ENCODE measurements around the gene ISL1. TPM values are rescaled to one million over a fixed set of nuclear protein-coding genes. Genes with fewer than 3 reads are reported as not detected.

Gene ISL1
- total RNA-seq, 1 donor from 2014 or later, result 0.41 TPM

DNA sequence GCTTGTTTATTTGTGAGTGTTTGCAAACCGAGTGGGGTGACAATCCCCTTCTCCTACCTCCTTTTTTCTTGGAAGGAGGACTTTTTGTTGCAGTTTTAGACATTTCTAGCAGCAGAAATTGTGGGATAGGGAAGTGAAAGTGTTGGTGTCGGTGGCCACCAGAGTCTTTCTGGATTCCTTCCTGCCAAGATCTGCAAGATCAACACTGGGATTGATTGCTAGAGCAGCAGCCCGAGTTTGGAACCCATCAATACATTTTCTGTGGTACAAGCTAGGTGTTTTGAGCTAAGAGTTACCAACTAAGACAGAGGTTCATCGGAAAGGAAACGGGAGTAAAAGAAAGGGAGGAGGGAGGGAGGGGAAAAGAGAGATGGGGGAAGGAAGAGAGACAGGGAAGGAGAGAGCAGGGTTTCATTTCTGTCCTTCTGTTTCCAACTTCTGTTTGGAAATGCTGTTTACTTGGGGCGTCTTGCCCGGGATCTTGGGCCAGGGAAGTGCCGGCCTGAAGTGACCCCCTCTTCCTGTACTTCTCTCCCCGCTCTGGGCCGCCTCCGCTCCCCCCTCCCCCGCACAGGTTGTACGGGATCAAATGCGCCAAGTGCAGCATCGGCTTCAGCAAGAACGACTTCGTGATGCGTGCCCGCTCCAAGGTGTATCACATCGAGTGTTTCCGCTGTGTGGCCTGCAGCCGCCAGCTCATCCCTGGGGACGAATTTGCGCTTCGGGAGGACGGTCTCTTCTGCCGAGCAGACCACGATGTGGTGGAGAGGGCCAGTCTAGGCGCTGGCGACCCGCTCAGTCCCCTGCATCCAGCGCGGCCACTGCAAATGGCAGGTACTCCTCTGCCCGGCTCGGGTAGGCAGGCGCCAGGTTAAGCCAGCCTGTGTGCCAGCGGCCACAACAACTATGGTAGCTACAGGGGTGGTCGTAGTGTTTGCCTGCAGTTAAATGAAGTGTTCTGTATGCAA lies 4.0 kb downstream of the ISL1 start:
- peak; percentile 10 for DNase-seq

DNA sequence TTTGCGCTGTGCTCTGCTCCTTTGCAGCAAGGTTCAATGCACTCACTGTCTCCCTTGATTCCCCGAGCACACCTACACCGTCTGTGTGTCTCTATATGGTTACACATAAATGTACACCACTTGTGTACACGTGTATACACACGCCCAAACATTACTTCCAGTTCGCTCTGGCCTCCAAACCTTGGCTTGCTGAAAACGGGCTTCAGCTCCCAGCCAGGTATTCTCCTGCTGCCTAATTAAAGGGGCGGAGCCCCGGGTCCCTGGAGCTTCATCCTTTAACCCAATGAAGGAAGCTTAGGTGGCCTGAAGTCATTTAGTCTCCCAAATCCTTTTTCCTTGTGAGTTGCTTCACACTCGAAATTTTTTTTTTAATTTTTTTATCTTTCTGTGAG lies 4.6 kb downstream of the ISL1 start:
- peak; percentile 3 for DNase-seq

DNA sequence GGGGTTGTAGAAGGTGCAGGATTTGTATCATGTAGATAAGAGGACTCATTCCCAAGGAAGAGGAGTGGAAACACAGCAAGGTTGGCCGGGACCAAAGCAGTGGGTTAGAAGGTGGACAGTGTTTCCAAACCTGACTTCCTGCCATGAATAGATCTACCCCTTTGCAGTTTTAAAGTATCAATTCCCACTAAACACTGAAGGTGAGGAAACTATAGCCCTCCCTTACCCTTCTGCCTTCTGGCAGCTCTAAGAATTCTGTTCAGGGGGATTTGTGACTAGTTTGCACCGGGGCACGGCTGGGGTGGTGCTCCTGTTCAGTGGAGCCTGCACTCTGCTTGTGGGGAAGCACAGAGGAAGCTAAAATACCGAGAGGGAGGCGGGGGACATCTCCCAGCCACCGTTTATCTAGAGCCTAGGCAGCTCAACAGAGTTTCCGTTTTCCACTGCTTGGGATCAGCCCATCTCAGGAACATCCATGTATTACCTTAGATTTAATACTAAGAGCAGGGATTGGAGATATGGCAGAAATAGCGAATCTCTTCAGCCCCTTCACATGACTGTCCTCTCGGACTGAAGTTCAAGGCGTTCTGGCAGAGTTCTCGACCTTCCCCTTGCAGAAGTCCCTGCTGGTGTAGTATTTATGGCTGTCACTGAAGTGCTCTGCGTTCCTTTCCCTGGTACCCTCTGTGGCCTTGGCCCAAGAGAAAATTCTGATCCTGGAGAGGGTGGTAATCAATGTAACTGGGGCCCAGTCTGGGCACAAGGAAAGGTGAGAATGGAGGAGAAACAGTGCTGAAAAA lies 5.4 kb downstream of the ISL1 start:
- DNase-seq, result peak; percentile 5

DNA sequence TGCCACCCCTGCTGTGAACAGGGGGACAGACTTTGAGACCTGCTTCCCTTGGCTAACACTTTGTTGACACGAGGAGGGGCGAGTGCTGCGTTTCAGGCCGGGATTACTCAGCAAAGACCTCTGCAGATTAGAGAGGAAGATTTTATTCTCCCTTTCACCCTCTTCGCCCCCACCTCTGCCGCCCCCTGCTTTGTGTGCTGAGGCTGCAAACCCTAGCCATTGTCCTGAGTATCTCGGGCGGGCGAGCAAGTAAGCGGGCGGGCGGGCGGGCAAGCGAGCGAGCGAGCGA lies 6.0 kb downstream of the ISL1 start:
- DNase-seq, result no peak

DNA sequence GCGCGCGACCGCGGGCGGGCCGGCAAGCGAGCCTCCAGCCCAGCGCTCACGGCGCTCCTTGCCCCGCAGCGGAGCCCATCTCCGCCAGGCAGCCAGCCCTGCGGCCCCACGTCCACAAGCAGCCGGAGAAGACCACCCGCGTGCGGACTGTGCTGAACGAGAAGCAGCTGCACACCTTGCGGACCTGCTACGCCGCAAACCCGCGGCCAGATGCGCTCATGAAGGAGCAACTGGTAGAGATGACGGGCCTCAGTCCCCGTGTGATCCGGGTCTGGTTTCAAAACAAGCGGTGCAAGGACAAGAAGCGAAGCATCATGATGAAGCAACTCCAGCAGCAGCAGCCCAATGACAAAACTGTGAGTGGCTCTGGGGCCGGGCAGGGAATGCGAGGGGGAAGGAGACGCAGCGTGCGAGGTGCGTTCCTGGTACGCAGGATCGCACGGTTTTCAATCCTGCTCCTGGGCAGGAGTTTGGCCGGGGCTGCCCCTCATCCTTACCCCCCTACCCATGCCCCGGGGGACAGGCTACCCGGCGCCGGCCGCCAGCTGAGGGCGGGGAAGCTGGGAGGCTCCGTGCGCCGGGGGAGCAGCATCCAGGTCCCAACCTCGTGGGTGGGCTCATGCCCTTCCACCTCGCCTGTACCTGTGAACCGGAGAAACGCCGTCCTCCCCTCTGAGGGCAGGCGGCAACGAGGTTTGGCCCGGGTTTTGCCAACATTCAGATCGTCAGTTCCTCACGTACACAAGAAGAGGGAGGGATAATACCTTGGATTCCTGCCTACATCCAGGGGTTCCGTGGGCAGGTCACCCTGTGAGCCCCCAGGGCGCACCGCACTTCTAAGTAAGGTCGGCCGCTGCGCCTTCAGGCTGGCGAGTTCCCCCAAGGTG lies 6.6 kb downstream of the ISL1 start:
- peak; percentile 15 for DNase-seq

DNA sequence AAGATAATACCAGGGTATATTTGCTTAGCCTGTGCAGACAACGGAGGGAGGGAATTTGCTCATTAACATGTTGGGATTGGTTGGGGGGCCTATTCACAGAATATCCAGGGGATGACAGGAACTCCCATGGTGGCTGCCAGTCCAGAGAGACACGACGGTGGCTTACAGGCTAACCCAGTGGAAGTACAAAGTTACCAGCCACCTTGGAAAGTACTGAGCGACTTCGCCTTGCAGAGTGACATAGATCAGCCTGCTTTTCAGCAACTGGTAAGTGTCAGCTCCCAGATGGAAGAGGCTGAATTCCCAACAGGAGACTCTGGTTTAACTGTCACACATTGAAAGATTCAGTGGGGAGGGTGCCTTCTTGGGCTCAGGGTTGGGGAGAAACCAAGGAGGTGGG lies 7.9 kb downstream of the ISL1 start:
- DNase-seq, result no peak

DNA sequence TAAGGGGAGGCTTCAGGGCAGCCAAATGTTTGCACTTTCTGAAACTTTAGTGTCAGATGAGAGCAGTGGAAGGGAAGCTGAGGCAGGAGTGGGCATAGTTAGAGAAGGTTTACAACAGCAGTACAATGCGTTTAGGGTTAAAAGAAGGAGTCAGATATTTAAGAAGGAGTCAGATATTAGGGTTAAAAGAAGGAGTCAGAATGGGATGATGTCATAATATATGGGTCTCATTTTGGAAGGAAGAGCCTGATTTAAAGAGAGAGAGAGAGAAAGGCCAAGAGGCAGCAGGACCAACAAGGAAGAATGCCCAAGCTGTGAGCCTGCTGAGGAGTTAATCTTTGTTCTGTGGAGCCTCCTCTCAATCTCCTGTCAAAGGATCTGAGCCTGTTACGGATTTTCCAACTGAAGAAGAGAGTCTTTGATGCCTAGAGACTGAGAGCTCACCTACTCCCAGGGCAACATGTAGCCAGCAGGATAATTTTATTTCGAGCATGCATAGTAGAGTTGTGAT lies 9.5 kb downstream of the ISL1 start:
- no peak for DNase-seq

DNA sequence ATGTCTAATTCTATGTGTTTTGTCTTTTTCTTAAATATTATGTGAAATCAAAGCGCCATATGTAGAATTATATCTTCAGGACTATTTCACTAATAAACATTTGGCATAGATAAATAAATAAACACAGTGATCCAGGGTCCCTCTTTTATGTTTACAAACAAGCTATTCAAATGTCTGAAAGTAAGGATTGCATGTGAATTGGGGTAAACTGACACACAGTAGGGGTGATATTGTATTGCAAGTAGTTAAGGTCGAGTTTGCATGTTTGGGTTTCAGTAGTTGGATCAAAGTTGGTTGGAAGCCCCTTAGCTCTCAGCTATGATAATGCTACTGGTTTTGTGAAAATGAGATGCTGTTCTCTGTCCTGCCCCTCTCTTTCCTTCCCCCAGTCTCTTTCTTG lies 11.4 kb downstream of the ISL1 start:
- no peak for DNase-seq

DNA sequence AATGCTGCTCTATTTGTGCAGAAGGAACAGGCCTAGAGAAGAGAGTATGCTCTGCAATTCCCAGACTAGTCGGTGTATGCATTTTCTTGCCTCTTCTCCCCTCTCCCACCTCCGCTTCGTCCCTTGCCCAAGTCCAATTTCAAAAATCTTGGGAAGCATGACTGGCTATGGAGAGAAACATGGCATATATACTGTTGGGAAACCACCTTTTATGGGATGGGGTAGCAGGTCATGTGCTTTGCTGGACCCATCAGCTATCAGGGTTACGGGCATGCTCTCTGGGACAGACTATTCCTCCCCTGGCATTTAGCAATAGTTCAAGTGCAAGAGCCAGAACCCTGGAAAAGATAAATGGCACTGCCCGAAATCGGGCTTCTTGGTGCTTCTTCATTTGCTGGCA lies 12.0 kb downstream of the ISL1 start:
- no peak for DNase-seq

DNA sequence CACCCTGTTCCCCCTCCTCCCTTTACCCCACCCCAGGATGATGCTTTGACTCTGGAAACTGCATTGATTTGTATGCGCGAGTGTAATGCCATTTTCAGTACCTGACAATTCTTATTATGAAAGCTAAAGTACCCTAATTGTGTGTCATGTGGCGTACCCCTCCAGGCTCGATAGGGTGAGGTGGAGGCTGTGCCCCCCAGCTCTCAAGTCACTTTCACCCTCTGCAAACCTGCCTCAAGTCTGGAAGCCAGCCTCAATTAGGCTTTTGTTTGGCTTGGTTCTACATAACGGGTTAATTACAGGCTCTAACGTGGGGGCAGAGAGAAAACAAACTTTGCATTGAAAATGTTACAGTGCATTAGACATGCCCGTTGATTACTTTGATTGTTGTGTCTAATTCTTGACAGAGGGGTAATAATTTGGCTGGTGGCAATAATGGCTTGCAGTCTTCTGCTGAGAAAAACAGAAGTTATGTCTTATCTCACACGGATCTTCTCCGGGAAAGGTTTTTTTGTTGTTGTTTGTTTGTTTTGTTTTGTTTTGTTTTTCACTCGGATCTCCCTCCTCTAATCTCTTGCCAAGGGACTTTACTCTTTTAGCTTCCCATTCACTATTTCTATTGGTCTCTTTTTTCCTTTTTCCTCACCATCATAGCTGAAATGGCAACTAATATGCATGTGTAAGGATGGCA lies 12.6 kb downstream of the ISL1 start:
- DNase-seq, result no peak

DNA sequence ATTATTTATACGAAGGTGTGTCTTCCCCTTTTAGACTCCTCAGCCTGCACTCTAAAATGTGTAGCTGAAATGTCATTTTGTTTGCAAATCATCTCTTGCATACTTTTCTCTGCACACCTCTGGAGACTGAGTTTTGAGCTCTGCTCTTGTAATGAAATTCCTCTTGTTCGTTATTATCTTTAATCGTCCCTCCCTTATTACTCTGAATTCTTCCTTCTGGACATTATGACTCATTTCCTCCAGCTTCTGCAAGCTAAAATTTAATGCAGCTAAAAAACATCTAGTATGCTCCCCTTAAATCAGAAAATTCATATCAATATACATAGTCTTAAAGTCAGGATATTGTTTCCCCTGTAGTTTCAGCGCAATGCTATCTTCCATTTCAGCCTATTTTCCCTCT lies 13.5 kb downstream of the ISL1 start:
- DNase-seq, result peak; percentile 2

DNA sequence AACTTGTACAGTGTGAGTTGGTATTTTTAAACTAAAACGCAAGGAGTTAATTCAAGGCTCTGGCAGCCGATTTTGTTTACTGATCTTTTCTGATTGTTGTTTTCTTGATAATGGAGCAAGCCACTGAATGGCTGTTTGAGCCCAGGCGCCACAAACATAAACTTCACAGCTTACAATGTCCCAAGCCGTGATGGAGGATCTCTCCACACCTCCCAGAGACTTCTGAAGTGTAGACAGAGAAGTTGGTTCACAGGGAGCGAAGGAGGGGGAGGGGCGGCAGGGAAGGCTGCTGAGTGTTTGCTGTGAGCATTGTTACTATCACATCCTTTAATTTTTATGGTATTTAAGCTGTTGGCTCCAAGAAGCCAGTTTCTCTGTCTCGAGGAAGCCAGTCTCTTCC lies 14.7 kb downstream of the ISL1 start:
- DNase-seq, result peak; percentile 8

DNA sequence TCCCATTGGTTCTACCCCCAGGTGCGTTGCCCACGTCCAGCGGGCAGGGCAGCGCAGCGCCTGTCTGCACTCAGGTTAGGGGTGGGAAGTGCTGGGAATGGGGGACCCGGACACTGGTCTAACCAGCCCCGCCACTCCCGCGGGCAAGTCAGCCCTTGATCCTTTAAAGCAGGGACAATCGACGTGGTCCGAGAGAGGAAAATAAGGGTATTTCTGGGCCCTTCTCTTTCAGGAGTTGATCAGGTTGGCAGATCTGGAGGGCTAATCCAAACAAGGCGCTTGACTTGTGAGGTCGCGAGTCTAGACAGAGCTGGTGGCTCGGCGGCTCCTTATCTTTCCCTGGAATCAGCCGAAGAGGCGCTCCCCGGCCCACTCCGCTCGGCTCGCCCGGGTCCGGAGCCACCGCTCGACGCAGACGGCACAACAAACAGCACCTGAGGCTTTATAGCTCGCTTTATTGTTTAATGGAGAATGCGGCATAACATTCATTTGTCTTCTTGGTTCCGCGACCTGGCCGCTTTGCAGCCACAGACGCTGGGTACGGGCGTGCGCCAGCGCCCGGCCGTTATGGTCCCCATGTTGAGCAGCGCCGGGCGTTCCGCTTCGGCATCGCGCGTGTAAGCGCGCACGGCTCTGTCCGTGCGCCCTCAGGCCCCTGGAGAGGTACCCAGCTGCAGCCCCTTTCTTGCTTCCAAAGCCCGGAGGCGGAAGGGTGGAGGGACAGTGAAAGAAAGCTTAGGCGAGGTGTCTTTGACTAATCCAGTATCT lies 15.8 kb downstream of the ISL1 start:
- DNase-seq, result peak; percentile 17

DNA sequence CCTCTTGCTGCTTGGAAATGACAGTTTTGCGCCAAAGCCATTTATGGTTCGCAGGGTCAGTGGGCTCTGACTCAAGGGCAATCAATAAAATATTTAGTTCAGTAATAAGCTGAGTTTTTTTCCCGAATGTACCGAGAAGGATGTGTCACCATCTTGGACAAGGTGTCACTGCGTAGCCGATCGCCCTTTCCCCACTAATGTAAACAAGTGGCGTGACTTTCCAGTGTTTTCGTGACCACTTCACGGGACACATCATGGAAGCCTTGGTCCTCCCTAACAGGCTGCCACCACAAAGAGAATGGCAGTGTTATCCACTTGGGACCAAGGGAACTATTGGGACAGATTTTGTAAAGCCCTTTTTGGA lies 16.4 kb downstream of the ISL1 start:
- DNase-seq, result no peak

DNA sequence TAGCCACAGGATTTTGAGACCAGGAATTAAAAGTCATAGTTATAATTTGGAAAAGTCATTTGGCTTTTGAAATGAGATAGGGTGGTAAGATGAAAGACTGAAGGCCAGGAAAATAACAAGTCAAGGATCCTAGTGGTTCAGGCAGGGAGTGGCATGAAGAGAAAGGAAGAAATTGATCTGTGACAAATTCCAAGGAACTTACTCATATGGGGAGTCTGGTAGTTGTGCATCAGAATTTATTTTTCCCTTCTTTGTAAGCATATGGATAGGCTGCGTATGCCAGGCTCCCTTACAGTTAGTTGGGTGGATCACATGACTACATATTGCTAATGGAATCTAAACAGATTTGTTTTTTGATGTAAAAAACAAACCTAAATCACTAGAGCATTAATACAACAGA lies 21.0 kb downstream of the ISL1 start:
- no peak for DNase-seq

DNA sequence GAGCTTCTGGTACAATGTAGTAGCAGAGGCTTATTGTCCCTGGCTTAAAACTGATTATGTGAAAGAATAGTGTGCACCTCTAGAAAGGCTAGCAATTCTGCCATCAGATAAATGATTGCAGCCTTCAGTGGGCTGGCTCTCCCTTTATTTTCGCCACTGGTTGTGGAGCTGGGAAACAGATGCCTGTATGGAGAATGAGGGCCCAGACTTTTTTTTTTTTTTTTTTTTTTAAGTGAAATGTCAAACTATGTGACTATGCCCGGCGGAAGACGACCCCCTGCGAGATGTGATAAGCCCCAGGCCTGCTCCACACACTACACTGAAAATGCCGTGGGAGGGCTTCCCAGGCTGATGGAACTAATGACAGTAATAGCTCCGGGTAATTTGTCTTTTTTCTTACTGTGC lies 28.7 kb downstream of the ISL1 start:
- no peak for DNase-seq

DNA sequence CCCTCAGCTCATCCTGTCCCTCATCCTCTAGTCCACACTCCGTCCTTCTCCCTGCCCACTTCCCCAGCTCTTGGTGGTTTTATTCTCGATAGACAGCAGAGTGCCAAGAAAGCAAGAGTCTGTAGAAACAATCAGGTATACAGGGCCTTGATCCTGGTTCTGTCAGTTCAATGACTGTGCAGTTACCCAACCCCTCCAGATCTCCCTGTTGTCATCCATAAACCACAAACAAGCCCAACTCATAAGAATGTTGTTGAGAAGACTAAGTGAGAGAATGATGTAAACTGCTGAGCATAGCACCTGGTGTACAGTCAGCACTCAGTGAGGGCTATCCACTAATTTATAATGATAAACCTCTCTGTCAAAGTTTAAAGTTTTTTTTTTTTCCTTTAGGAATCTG lies 31.3 kb downstream of the ISL1 start:
- no peak for DNase-seq

DNA sequence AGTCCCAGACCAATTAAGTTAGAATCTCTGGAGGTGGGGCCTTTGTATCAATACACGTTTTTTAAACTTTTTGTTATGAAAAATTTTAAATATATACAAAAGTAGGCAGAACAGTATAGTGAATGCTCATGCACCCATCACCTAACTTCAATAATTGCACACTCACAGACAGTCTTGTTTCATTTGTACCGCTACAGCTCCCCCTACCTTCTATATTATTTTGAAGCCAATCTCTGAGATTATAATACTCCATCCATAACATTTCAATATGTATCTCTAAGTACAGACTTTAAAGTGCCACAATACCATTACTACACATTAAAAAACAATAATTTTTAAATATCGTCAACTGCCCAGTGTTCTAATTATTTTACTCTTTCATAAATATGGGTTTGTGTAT lies 32.9 kb downstream of the ISL1 start:
- no peak for DNase-seq

DNA sequence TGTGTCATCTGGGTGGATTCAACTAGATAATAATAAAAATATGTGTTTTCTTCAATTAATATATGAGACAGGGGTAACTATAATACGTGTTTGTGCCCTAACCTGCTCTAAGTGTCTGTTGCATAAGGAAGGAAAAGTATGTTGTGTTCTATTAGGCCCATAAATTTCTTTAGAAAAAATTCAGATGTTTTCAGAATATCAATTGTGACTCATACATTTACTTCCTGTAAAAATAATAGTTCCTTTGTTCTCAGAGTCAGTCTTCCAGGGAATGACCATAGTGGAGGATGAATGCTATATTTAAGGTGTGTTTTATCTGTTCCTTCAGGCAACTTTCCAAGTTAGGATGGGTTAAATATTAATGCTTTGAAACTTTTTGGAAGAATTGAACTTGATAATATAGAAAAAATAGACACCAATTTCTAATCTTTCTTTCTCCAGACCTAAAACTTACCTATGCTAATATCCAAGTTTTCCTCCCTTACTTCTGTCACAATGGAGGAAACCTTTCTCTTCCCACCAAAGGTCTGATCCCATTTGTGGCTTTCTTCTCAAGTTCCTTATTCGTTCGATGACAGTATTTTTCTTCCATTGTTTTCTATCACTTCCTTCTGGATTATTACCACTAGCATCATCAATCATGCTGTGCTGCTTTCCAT lies 49.9 kb downstream of the ISL1 start:
- DNase-seq, result no peak

DNA sequence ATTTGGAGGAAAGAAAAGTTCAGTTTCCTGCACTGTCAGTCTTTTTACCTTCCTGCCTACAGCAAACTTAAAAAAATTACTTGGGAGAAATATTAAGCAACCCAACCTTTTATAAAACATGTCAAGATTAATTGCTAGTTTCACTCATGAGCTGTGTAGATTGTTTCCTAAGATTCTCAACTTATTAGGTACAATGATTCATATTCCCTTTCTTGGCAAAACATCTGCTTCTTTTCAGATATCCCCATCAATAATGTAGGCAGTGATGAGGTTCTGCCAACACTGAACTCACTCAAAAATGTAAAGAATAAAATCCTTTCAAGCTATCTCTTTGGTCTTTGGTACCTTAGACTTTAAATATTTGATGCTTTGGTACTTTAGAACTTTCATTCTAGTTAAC lies 56.0 kb downstream of the ISL1 start:
- no peak for DNase-seq

All from tongue (tissue), 2 donors.